Mucosa of rectum (tissue), 2 donors: Measurements from ENCODE around the gene F2R.
"Not testable (repeated sequence)": the region's sequence is repeated elsewhere in the genome, so short reads cannot be mapped to it uniquely, and the experiment has no call there.

ENCODE experiments used
- H3K27ac ChIP-seq, 2 donors: one replicate each; pipeline ENCODE4 v1.7.0; 2013; ENCODE audit warnings: inconsistent platforms in 2 of 2, low read depth in 2 of 2, low read length in 2 of 2
- H3K27me3 ChIP-seq, 2 donors: one replicate each; pipeline ENCODE4 v1.7.0; 2013; ENCODE audit warnings: low read length in 2 of 2; ENCODE audit not compliant: control insufficient read depth in 2 of 2, insufficient read depth in 2 of 2
- H3K36me3 ChIP-seq, 2 donors: one replicate each; pipeline ENCODE4 v1.7.0; 2013; ENCODE audit warnings: low read length in 2 of 2; ENCODE audit not compliant: control insufficient read depth in 2 of 2, insufficient read depth in 2 of 2
- H3K4me1 ChIP-seq, 2 donors: one replicate each; pipeline ENCODE4 v1.7.0; 2013; ENCODE audit warnings: low read length in 2 of 2, mild to moderate bottlenecking in 1 of 2; ENCODE audit not compliant: control insufficient read depth in 2 of 2, insufficient read depth in 2 of 2
- H3K4me3 ChIP-seq, 2 donors: one replicate each; pipeline ENCODE4 v1.7.0; 2013; ENCODE audit warnings: low read length in 2 of 2
- H3K9ac ChIP-seq, 2 donors: one replicate each; pipeline ENCODE4 v1.7.0; 2013; ENCODE audit warnings: low read length in 2 of 2, low read depth in 1 of 2, mild to moderate bottlenecking in 1 of 2
- H3K9me3 ChIP-seq, 2 donors: one replicate each; pipeline ENCODE4 v1.7.0; 2013; ENCODE audit warnings: low read length in 2 of 2; ENCODE audit not compliant: control insufficient read depth in 2 of 2
- donor health status: healthy.
- donor health status: Normal muscosa, but diverticular disease.

The F2R gene

DNA sequence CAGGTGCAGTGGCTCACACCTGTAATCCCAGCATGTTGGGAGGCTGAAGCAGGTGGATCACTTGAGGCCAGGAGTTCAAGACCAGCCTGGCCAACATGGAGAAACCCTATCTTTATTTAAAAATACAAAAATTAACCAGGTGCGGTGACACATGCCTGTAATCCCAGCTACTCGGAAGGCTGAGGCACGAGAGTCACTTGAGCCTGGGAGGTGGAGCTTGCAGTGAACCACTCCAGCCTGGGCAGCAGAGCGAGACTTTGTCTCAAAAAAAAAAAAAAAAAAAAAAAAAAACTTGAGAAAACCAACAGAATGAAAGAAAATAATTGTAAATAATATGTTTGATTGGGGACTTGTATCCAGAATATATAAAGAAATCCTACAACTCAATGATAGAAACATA, 35.1 kb upstream of the F2R start:
- not testable (repeated sequence) for H3K4me3 ChIP-seq, H3K9ac ChIP-seq, H3K27me3 ChIP-seq, H3K4me1 ChIP-seq, H3K9me3 ChIP-seq, H3K27ac ChIP-seq
- peaks cover 7 to 20% of the 10 kb centered on the region in 2 donors for H3K36me3 ChIP-seq

DNA sequence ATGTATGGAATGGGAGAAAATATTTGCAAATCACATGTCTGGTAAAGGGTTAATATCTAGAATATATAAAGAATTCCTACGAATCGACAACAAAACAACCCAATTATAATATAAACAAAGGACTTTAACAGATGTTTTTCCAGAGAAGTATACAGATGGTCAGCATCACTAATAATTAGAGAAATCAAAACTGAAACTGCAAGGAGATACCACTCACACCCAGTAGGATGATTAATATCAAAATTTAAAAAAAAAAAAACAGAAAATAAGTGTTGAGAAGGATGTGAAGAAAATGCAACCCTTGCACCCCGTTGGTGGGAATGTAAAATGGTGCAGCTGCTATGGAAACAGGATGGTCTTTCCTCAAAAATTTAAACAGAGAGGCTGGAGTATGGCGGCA, 34.6 kb upstream of the F2R start:
- no peaks in the 10 kb centered on the region for H3K27me3 ChIP-seq
- H3K36me3 ChIP-seq: peaks cover 7 to 18% of the 10 kb centered on the region in 2 donors
- no peaks in the 10 kb centered on the region for H3K9me3 ChIP-seq
- H3K4me3 ChIP-seq: no peak overlapping the region
- no peak overlapping the region for H3K27ac ChIP-seq
- peaks cover 0 to 5% of the 10 kb centered on the region in 2 donors for H3K4me1 ChIP-seq
- H3K9ac ChIP-seq: no peak overlapping the region

DNA sequence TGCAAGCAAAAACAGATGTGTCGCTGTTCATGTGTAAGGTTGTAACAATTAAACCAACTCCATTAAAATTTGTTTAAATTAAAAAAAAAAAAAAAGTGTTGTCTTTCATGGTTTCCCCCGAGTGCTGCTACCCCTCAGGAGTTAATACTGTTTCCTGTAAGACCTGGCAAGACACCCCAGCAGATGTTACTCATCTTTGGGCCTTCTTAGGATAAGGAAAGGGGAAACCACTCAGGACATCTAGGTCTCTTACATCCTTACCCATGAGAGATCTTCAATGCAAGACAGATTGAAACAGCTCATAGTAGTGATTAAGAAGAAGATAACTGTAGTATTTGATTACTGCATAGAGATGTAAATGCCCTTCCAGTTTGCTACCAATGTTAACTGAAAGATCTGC, 33.5 kb upstream of the F2R start:
- Histone ChIP-seq H3K9me3 (no peaks in the 10 kb centered on the region), H3K27ac (no peak overlapping the region), H3K27me3 (no peaks in the 10 kb centered on the region), H3K9ac (no peak overlapping the region), H3K4me3 (no peak overlapping the region), H3K36me3 (peaks cover 7 to 12% of the 10 kb centered on the region in 2 donors), H3K4me1 (peaks cover 0 to 5% of the 10 kb centered on the region in 2 donors)

DNA sequence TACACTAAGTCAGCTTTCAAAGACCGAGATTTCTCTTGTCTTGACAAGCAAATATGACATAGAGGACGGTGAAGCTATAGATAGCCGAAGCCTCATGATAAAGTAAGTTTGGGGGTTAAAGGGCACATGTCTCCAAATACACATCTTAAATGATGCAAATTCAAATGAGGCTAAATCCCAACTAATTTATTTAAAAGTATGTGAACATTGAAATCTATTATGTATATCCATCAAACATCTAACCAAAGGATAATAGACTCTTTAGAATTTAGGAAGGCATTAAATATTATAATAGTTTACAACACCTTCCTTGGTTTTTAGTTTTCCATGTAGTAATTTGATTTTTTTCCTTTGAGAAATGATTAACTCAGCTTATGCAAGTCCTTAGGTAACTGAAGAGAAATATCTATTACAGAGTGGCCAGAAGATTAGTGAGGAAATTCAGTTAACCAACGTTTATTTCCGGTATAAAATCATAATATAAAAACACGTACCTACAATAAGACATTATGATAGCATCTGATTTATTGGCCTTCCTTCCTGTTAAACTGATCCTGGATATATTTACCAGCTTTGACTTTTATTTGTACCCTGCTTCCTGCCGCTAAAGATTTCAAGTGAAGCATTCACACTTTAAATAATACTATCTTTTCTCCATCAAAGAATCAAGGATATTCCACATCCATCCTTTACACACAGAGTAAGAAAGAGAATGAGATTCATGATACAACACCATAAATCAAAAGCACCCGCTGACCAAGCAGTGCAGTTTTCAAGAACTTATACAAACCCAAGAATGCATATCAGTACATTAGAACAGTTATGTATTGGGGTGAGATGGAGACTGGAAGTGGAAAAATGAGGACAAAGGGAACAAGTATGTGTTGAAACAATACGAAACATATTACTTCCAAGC, 31.9 kb upstream of the F2R start:
- Histone ChIP-seq H3K9ac (no peak overlapping the region), H3K4me3 (no peak overlapping the region), H3K27ac (peak overlapping the region in 1 of 2 donors; percentile 14), H3K36me3 (peaks cover 3 to 4% of the 10 kb centered on the region in 2 donors), H3K9me3 (no peaks in the 10 kb centered on the region), H3K4me1 (peaks cover 0 to 5% of the 10 kb centered on the region in 2 donors), H3K27me3 (no peaks in the 10 kb centered on the region)

DNA sequence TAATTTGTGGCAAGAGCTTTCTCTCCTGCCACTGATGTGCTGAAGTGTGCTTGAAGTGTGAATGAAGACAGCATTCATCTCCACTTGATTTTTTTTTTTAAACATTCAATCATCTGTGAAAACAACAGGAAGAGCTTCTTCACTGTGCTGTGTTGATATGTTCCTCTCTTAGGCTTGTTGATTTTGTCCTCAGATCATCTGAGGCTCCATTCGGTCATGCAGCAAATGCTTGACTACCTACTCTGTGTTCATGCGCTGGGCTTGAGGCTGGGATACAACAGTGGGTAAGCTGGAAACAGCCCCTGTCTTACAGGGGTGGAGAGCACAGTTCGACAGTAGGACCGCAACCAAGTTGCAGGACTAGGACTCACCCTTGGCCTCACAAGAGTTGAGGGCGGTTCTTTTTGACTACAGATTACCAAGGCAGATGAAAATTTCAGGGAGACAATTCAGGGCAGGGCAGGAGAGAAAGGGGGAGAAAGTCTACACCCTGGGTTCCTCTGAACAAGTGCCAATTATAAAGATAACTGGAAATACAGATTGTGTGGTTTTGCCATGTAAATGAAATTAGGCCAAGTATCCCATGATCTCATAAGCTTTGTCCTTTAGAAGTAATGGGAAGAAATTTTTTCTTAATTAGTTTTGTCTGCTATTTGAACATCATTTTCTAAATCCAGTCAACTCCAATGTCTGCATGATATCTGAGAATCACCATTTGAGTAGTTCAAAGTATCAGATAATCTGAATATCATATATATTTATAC, 31.0 kb upstream of the F2R start:
- Histone ChIP-seq H3K27me3 (no peaks in the 10 kb centered on the region), H3K9ac (no peak overlapping the region), H3K4me3 (no peak overlapping the region), H3K36me3 (peaks cover 3 to 4% of the 10 kb centered on the region in 2 donors), H3K9me3 (no peaks in the 10 kb centered on the region), H3K27ac (peak overlapping the region in 1 of 2 donors; percentile 14), H3K4me1 (peaks cover 0 to 5% of the 10 kb centered on the region in 2 donors)

DNA sequence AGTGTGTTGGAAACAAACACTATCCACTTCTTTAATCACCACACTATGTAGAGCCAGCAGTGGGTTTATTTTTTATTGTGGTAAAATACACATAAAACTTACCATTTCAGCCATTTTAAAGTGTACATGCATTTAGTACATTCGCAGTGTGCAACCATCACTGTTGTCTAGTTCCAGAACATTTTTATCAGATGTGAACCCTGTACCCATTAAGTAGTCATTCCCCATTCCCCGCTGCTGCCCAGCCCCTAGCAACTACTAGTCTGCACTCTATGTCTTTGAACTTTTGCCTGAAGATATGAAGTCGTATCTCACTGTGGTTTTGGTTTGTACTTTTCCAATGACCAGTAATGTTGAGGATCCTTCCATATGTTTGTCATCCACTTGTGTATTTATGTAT, 30.2 kb upstream of the F2R start:
- Histone ChIP-seq H3K4me1 (peaks cover 1 to 5% of the 10 kb centered on the region in 2 donors), H3K9ac (no peak overlapping the region), H3K27me3 (no peaks in the 10 kb centered on the region), H3K9me3 (no peaks in the 10 kb centered on the region), H3K27ac (no peak overlapping the region), H3K36me3 (peaks cover 3 to 4% of the 10 kb centered on the region in 2 donors), H3K4me3 (no peak overlapping the region)

DNA sequence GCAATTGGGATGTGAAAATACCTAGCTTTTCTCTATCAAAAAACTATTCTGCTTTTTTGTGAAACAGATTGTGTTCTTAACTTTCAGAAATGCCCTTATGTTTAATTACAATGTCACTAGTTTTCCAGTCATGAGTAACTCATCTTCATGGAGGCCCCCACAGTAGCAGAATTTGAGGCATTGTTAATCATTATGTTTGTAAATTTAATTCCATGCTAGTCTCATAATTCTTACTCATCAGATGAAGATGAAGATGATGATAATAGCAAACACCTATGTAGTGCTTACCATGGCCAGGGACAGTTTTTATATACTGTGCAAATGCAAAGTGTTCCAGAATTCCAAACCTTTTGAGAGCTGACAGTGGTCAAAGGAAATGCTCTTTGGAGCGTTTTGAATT, 27.7 kb upstream of the F2R start:
- no peak overlapping the region for H3K4me3 ChIP-seq
- peaks cover 6 to 9% of the 10 kb centered on the region in 2 donors for H3K4me1 ChIP-seq
- no peaks in the 10 kb centered on the region for H3K27me3 ChIP-seq
- peaks cover 4 to 12% of the 10 kb centered on the region in 2 donors for H3K36me3 ChIP-seq
- H3K9me3 ChIP-seq: no peaks in the 10 kb centered on the region
- no peak overlapping the region for H3K27ac ChIP-seq
- H3K9ac ChIP-seq: no peak overlapping the region

DNA sequence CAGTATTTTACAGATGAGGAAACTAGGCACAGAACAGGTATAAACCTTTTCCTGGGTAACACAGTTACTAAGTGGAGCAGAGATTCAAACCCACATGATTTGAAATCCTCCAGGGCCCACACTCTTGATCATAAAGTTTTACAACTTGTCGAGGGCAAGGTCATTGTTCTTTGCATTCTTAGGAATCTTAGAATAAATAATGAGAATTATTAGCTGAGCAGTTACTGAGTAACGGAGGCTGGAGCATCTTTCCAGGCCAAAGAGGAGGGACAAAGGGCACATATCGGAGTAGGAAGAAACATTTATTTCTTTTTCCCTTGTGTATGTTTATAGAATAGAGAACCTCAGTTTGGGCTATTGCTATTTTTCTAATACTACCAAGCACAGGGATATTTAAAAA, 27.1 kb upstream of the F2R start:
- H3K9me3 ChIP-seq: no peaks in the 10 kb centered on the region
- H3K27me3 ChIP-seq: no peaks in the 10 kb centered on the region
- H3K36me3 ChIP-seq: peaks cover 4 to 12% of the 10 kb centered on the region in 2 donors
- no peak overlapping the region for H3K4me3 ChIP-seq
- no peak overlapping the region for H3K27ac ChIP-seq
- no peak overlapping the region for H3K9ac ChIP-seq
- H3K4me1 ChIP-seq: peaks cover 6 to 7% of the 10 kb centered on the region in 2 donors

DNA sequence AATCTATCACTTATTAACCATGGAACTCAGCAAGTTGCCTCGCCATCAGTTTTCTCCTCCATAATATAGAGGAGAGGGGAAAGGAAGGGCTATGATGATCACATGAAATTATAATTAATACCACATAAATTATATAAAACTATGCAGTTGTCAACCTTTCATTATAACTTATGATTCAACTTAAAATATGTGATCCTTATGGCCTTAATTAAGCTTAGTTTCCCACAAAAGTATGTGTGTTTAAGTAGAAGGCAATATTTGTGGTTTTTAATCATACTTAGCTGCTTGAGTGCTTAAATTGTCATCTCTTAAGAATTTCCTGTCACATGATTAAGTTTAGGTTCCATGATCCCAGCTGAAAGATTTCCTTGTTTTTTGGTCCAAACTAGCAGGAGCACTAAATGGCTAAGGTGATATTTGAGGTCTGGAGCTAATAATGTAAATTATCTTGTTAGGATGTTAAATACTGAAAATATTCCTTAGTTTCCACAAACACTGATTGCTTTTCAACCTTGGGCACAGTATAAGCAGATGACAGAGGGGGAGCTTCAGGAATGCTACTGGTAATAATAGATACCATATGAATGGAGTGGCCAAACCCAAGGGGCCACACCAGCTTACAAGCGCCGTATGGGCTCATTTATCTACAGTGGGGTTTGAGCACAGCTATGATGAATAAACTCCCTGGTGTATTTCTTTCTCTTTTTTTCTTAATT, 26.4 kb upstream of the F2R start:
- Histone ChIP-seq H3K9me3 (no peaks in the 10 kb centered on the region), H3K4me1 (peaks cover 6 to 7% of the 10 kb centered on the region in 2 donors), H3K36me3 (peaks cover 7 to 15% of the 10 kb centered on the region in 2 donors), H3K4me3 (no peak overlapping the region), H3K27ac (no peak overlapping the region), H3K27me3 (no peaks in the 10 kb centered on the region), H3K9ac (no peak overlapping the region)
